Upper lobe of left lung (tissue), 4 donors: ENCODE measurements around the gene FAM83D.

Experiments used
- EP300 ChIP-seq, 4 donors: sonication (generic); formaldehyde crosslinking; IDR thresholded peaks; one replicate each; pipeline ENCODE4 v1.5.1; 2017; ENCODE audit warnings: antibody characterized with exemption in 4 of 4, control low read depth in 2 of 4
- POLR2A ChIP-seq, 4 donors: fragments of 450-650 bp; IDR thresholded peaks; one replicate each; pipeline ENCODE4 v1.5.1; 2016 to 2017; ENCODE audit warnings: antibody characterized with exemption in 4 of 4, mild to moderate bottlenecking in 2 of 4
- POLR2AphosphoS5 ChIP-seq, 2 donors: sonication (generic); formaldehyde crosslinking; IDR thresholded peaks; one replicate each; pipeline ENCODE4 v1.5.1; 2017; ENCODE audit warnings: antibody characterized with exemption in 2 of 2
- TF ChIP-seq, protein P1 (sequence below), 6 experiments: fragments of 450-650 bp in 4 of 6; fragments of 200-600 bp in 2 of 6; sonication (generic) in 2 of 6; IDR thresholded peaks; one replicate each; pipeline ENCODE4 v1.5.1; 2016 to 2019; ENCODE audit warnings: antibody characterized with exemption in 6 of 6

GRCh38 chr20:38905375-38905774, 20.8 kb upstream of the FAM83D start:
- TF ChIP-seq POLR2AphosphoS5 (IDR thresholded peaks at IDR 0.05) (no peak), POLR2A (IDR thresholded peaks at IDR 0.05) (no peak), EP300 (IDR thresholded peaks at IDR 0.05) (no peak)
- TF ChIP-seq, protein P1, sequence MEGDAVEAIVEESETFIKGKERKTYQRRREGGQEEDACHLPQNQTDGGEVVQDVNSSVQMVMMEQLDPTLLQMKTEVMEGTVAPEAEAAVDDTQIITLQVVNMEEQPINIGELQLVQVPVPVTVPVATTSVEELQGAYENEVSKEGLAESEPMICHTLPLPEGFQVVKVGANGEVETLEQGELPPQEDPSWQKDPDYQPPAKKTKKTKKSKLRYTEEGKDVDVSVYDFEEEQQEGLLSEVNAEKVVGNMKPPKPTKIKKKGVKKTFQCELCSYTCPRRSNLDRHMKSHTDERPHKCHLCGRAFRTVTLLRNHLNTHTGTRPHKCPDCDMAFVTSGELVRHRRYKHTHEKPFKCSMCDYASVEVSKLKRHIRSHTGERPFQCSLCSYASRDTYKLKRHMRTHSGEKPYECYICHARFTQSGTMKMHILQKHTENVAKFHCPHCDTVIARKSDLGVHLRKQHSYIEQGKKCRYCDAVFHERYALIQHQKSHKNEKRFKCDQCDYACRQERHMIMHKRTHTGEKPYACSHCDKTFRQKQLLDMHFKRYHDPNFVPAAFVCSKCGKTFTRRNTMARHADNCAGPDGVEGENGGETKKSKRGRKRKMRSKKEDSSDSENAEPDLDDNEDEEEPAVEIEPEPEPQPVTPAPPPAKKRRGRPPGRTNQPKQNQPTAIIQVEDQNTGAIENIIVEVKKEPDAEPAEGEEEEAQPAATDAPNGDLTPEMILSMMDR (IDR thresholded peaks at IDR 0.05) = no peak
